HCT116 (cell line): ENCODE results near the gene BCDIN3D. TPM values are rescaled to one million over a fixed set of nuclear protein-coding genes. Genes with fewer than 3 reads are reported as not detected.

Source experiments
- ATAC-seq: fragments of 200-7000 bp; cut with Tn5 transposase; 2 replicates; pipeline ENCODE4 v1.9.1; 2020; ENCODE audit warnings: mild to moderate bottlenecking, moderate library complexity
- BruUV-seq: library from RNA; stranded (reverse); fragments of 400-500 nt; replicated peaks from 2 replicates; lab custom pipeline; 2021; lab: Mats Ljungman, UMichigan
- CTCF ChIA-PET: fragments of 300-600 bp; sonication (Branson Sonifier 250); formaldehyde crosslinking; loops from one replicate; lab custom pipeline; 2021; ENCODE audit warnings: antibody characterized with exemption; lab: Charles Lee
- POLR2A ChIA-PET: fragments of 300-600, 350-600 bp; sonication (Branson Sonifier 250); formaldehyde crosslinking; loops from one replicate; lab custom pipeline; 2021; ENCODE audit warnings: antibody characterized with exemption; lab: Charles Lee
- RAD21 ChIA-PET, 2 experiments: fragments of 300-600 bp; sonication (Branson Sonifier 250); formaldehyde crosslinking; loops; one replicate each; lab custom pipeline; 2023; ENCODE audit warnings: low total read pairs in 2 of 2; ENCODE audit not compliant: uncharacterized antibody in 2 of 2, unreplicated experiment in 2 of 2, low non-redundant PET in 1 of 2; lab: Charles Lee
- DNase-seq: peaks from one replicate; pipeline ENCODE4 v3.0.0-alpha.2; 2010; ENCODE audit warnings: low read depth, low spot score
- H2AFZ ChIP-seq: fragments of 200-600 bp; shearing (Covaris generic), sonication (generic); 2 replicates; pipeline ENCODE4 v1.6.1; 2017; ENCODE audit warnings: low read depth, mixed run types, mixed read lengths, antibody characterized with exemption, low read length; ENCODE audit not compliant: poor library complexity, severe bottlenecking
- H3K27ac ChIP-seq: 2 replicates; pipeline ENCODE4 v1.5.1; 2012; ENCODE audit warnings: low read depth, low read length
- H3K27me3 ChIP-seq: fragments of 200-600 bp; sonication (generic); 2 replicates; pipeline ENCODE4 v1.6.1; 2016; ENCODE audit warnings: mixed run types, low read length, mixed read lengths; ENCODE audit not compliant: insufficient read depth
- H3K36me3 ChIP-seq, 2 experiments: fragments of 200-500 bp in 1 of 2; fragments of 200-600 bp in 1 of 2; sonication (Bioruptor generic) in 1 of 2; sonication (generic) in 1 of 2; 2 replicates each; pipeline versions ENCODE4 v1.5.1 to v1.6.1; 2014 to 2016; ENCODE audit warnings: low read length in 2 of 2, inconsistent platforms in 1 of 2, mixed read lengths in 1 of 2, mixed run types in 1 of 2; ENCODE audit not compliant: insufficient read depth in 2 of 2, control insufficient read depth in 1 of 2
- H3K4me1 ChIP-seq, 2 experiments: fragments of 200-600 bp in 1 of 2; sonication (generic) in 1 of 2; 2 replicates each; pipeline versions ENCODE4 v1.5.1 to v1.6.1; 2012 to 2017; ENCODE audit warnings: low read length in 2 of 2, inconsistent platforms in 1 of 2, mild to moderate bottlenecking in 1 of 2, mixed read lengths in 1 of 2, mixed run types in 1 of 2, moderate library complexity in 1 of 2; ENCODE audit not compliant: insufficient read depth in 2 of 2, control insufficient read depth in 1 of 2
- H3K4me2 ChIP-seq: fragments of 200-600 bp; sonication (generic); 2 replicates; pipeline ENCODE4 v1.6.1; 2017; ENCODE audit warnings: mixed run types, low read length, mixed read lengths
- H3K4me3 ChIP-seq, 2 experiments: fragments of 200-600 bp in 1 of 2; sonication (generic) in 1 of 2; replicated peaks in 1 of 2; 2 replicates each; pipeline ENCODE4 v1.5.1; 2011 to 2016; ENCODE audit warnings: low read length in 2 of 2, control low read depth in 1 of 2, low read depth in 1 of 2, mild to moderate bottlenecking in 1 of 2, mixed read lengths in 1 of 2, mixed run types in 1 of 2
- H3K79me2 ChIP-seq: fragments of 200-600 bp; sonication (generic); 2 replicates; pipeline ENCODE4 v1.6.1; 2017; ENCODE audit warnings: mild to moderate bottlenecking, mixed run types, low read length, moderate library complexity, mixed read lengths; ENCODE audit not compliant: insufficient read depth
- H3K9ac ChIP-seq: fragments of 200-600 bp; sonication (generic); 2 replicates; pipeline ENCODE4 v1.6.1; 2016; ENCODE audit warnings: low read length, mixed read lengths
- H3K9me2 ChIP-seq: fragments of 200-600 bp; sonication (generic), shearing (Covaris generic); 2 replicates; pipeline ENCODE4 v1.6.1; 2017; ENCODE audit warnings: mixed run types, mild to moderate bottlenecking, moderate library complexity; ENCODE audit not compliant: insufficient read depth
- H3K9me3 ChIP-seq, 2 experiments: fragments of 200-500 bp in 1 of 2; fragments of 200-600 bp in 1 of 2; sonication (Bioruptor generic) in 1 of 2; sonication (generic) in 1 of 2; 2 replicates each; pipeline ENCODE4 v1.6.1; 2014 to 2017; ENCODE audit warnings: low read length in 2 of 2, mixed read lengths in 2 of 2, inconsistent platforms in 1 of 2, low read depth in 1 of 2, mild to moderate bottlenecking in 1 of 2, mixed run types in 1 of 2, moderate library complexity in 1 of 2; ENCODE audit not compliant: control insufficient read depth in 1 of 2, insufficient read depth in 1 of 2
- H4K20me1 ChIP-seq: fragments of 200-600 bp; sonication (generic), shearing (Covaris generic); 2 replicates; pipeline ENCODE4 v1.6.1; 2017; ENCODE audit warnings: mixed run types, mild to moderate bottlenecking, moderate library complexity; ENCODE audit not compliant: insufficient read depth
- EGR1 ChIP-seq: IDR thresholded peaks from 2 replicates; pipeline ENCODE4 v1.6.1; 2012; ENCODE audit warnings: low read depth
- ELF1 ChIP-seq: IDR thresholded peaks from 2 replicates; pipeline ENCODE4 v1.6.1; 2012; ENCODE audit warnings: low read depth, borderline replicate concordance
- POLR2A ChIP-seq: IDR thresholded peaks from 2 replicates; pipeline ENCODE4 v1.7.0; 2011; ENCODE audit warnings: borderline replicate concordance; ENCODE audit not compliant: insufficient read depth, insufficient read length; ENCODE audit errors: extremely low read depth
- POLR2AphosphoS5 ChIP-seq: IDR thresholded peaks from 2 replicates; pipeline ENCODE4 v1.6.1; 2011; ENCODE audit warnings: mild to moderate bottlenecking, low read depth, low read length, moderate library complexity
- SIN3A ChIP-seq: IDR thresholded peaks from 2 replicates; pipeline ENCODE4 v1.6.1; 2012; ENCODE audit warnings: low read depth
- ZBTB33 ChIP-seq: IDR thresholded peaks from 2 replicates; pipeline ENCODE4 v1.6.1; 2011; ENCODE audit warnings: mild to moderate bottlenecking, low read length, moderate library complexity; ENCODE audit not compliant: insufficient replicate concordance; ENCODE audit errors: extremely low read depth
- ZNF274 ChIP-seq: fragments of 200-500 bp; sonication (Bioruptor generic); IDR thresholded peaks from 2 replicates; pipeline ENCODE4 v1.6.1; 2014; ENCODE audit warnings: mild to moderate bottlenecking, low read depth, low read length, inconsistent platforms
- intact Hi-C: fragments of 100-400 bp; cut with micrococcal nuclease; formaldehyde crosslinking; loops from 2 replicates; pipeline ENCODE4 v1.10.0; 2022
- total RNA-seq: library from RNA; stranded (reverse); gene quantifications from one replicate; pipeline ENCODE4 v1.2.1, GENCODE V29; 2021; ENCODE audit not compliant: unreplicated experiment
- TF ChIP-seq, protein P1 (sequence below): IDR thresholded peaks from 2 replicates; pipeline ENCODE4 v1.6.1; 2012; ENCODE audit warnings: low read depth

BCDIN3D gene
- total RNA-seq, 1 experiment from 2014 or later, result 5.7 TPM

DNA sequence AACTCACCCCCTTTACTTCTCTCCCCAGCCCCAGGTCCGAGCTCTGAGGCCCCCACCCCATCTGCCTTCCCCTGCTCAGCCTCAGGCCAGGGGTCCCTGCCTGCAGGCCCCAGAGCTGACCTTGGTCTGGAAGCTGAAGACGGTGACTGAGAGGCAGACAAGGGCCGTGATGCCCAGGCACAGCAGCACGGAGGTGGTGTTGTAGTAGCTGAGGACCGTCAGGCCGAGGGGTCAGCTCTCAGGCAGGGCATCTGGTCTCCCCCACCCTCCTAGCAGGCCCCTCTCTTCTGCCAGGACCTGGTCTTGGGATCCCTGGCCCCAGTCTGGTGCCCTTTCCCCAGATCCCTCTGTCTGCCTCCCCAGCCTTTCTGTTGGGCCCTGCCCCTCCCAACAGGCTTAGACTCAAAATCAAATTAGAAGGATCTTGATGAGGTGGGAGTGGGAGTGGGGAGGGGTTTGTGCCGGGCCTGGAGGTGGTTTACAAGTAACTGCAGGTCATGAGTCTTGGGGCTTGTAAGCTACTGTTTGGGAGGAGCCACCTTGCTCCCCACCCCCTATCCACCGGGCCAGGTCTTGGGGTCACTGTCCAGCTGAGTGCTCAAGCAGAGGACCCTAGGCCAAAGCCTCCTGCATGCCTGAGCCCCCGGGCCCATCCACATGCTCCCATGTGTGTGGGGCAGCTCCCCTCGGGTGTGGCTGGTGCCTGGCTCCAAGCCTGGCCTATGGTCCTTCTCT is 46.6 kb upstream of the BCDIN3D start:
- BruUV-seq, result no TSS peak
- TF ChIP-seq, protein P1, sequence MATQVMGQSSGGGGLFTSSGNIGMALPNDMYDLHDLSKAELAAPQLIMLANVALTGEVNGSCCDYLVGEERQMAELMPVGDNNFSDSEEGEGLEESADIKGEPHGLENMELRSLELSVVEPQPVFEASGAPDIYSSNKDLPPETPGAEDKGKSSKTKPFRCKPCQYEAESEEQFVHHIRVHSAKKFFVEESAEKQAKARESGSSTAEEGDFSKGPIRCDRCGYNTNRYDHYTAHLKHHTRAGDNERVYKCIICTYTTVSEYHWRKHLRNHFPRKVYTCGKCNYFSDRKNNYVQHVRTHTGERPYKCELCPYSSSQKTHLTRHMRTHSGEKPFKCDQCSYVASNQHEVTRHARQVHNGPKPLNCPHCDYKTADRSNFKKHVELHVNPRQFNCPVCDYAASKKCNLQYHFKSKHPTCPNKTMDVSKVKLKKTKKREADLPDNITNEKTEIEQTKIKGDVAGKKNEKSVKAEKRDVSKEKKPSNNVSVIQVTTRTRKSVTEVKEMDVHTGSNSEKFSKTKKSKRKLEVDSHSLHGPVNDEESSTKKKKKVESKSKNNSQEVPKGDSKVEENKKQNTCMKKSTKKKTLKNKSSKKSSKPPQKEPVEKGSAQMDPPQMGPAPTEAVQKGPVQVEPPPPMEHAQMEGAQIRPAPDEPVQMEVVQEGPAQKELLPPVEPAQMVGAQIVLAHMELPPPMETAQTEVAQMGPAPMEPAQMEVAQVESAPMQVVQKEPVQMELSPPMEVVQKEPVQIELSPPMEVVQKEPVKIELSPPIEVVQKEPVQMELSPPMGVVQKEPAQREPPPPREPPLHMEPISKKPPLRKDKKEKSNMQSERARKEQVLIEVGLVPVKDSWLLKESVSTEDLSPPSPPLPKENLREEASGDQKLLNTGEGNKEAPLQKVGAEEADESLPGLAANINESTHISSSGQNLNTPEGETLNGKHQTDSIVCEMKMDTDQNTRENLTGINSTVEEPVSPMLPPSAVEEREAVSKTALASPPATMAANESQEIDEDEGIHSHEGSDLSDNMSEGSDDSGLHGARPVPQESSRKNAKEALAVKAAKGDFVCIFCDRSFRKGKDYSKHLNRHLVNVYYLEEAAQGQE, result no peak
- TF ChIP-seq EGR1 (no peak), ELF1 (no peak), POLR2AphosphoS5 (no peak), POLR2A (no peak), ZNF274 (no peak), ZBTB33 (no peak), SIN3A (no peak)
- Histone ChIP-seq H3K9ac (no peak overlapping the region), H3K36me3 (no peaks in the 10 kb centered on the region), H2AFZ (no peak overlapping the region), H3K4me1 (peaks cover 0 to 7% of the 10 kb centered on the region in 2 experiments; a peak in 2 of 4 replicates), H3K27me3 (peaks cover 12% of the 10 kb centered on the region), H4K20me1 (no peaks in the 10 kb centered on the region), H3K9me3 (no peaks in the 10 kb centered on the region), H3K4me3 (no peak overlapping the region), H3K4me2 (no peak overlapping the region), H3K79me2 (no peaks in the 10 kb centered on the region), H3K27ac (no peak overlapping the region), H3K9me2 (no peaks in the 10 kb centered on the region)
- POLR2A ChIA-PET, result no interaction called here
- CTCF ChIA-PET, result no interaction called here
- DNase-seq, result no peak
- intact Hi-C loops, result no loop called here
- no peak for ATAC-seq
- RAD21 ChIA-PET, result no interaction called here
